Hematopoietic multipotent progenitor cell treated with erythropoietin and hydrocortisone succinate and interleukin-3 and kit ligand, for 8 days (in vitro differentiated cells): Measurements from ENCODE around the gene ABCG8.

Experiments
- DNase-seq: peaks from one replicate; pipeline ENCODE4 v3.0.0-alpha.2; 2015

Gene ABCG8

DNA sequence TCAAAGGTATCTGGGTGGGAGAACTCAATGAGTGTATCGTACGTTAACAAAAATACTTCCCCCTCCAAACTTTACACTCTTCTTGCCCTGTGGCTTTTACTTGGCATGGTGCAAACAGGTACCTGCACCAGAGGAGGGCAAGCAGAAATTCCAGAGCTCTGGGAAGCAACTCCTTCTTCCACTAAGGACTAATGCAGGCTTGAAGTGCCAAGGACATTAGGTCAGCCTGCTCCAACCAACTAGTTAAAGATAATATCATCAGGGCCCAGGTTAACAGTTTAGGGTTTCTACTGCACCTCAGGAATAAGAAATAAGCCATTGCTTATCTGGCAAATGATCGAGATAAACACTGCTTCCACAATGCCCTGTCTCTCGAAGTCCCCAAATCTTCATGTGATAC, 86.7 kb downstream of the ABCG8 start:
- no peak for DNase-seq

DNA sequence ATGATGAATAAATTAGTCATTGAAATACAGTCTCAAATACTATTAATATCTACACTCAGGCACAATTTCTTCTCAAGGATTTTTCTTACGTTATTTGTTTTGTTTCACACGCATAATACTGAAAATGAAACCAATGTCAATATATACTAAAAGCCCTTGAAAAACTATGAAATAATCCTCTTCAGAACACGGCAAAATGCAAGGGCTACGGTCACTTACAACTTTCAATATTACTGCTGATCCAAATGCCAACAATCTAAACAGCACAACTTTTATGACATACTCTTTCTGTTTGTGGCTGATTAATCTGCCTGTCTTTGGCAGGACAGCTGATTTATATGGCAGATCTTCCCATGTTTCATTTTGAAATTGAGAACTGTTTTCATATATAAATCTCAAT, 88.7 kb downstream of the ABCG8 start:
- DNase-seq: no peak

- no peak for DNase-seq
Observed at GRCh38 chr2:43931293-43931692, 92.5 kb downstream of the ABCG8 start.
